NB4 (cell line): ENCODE measurements around the gene HOXB13.

Experiments used
- CTCF ChIP-seq: IDR thresholded peaks from one replicate; pipeline ENCODE4 v1.5.1; 2012; ENCODE audit warnings: low read depth, low read length
- MAX ChIP-seq: IDR thresholded peaks from 2 replicates; pipeline ENCODE4 v1.6.1; 2011; ENCODE audit warnings: low read depth, low read length
- MYC ChIP-seq: IDR thresholded peaks from 2 replicates; pipeline ENCODE4 v1.6.1; 2011; ENCODE audit warnings: low read depth, low read length
- POLR2A ChIP-seq: IDR thresholded peaks from 2 replicates; pipeline ENCODE4 v1.6.1; 2011; ENCODE audit warnings: mild to moderate bottlenecking; ENCODE audit not compliant: insufficient read length; ENCODE audit errors: extremely low read depth

- TF ChIP-seq CTCF: no peak
- TF ChIP-seq MAX: no peak
- no peak for TF ChIP-seq MYC
- no peak for TF ChIP-seq POLR2A
Observed at GRCh38 chr17:48738424-48738802, 9.9 kb upstream of the HOXB13 start.
